ENCODE measurements around the gene EP300.

GRCh38 chr22:41047801-41048211, 44.6 kb upstream of the EP300 start:
- TF ChIP-seq CTCF (IDR thresholded peaks at IDR 0.05) (no peak), POLR2A (IDR thresholded peaks at IDR 0.05) (no peak)

Measured in prostate gland (tissue), 2 donors.